GM10847 (cell line): ENCODE results near the gene FNDC3B.

ENCODE experiments used
- POLR2A ChIP-seq: IDR thresholded peaks from 2 replicates; pipeline ENCODE4 v1.6.1; 2011; ENCODE audit not compliant: insufficient read length; ENCODE audit errors: extremely low read depth

The FNDC3B gene

DNA sequence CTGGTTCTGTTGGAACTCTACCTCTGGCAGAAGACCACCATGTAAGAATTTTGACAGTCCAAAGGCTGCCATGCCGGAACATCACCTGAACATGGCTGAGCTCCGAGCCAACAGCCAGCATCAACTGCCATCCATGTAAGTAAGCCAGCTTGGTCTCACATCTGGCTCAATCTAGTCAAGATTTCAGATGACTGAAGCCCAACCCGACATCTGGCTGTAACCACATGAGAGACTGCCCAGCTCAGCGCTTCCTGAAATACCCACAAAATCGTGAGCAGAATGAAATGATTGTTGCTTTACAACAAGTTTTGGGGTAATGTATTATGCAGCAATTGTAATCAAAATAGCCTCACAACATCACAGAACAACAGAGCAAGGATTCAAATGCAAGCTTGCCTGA is 375.9 kb downstream of the FNDC3B start:
- TF ChIP-seq POLR2A = no peak

DNA sequence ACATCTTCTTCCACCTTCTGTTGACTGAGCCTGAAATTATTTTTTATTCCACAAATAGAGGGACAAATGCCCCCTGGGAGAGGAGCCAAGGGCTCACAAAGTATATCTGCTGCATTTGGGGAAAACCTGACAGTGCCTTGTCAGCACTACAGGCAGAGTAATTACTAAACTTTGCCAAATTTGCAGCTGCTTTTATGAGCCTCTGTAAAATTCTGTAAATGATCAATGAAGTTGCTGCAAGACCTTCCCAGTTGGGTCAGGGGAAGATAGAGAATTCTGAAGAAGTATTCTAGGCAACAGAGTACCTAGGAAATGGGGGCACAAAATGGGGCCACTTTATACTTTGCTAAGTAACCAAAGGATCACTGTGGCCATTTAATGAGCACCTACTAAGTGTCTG is 398.3 kb downstream of the FNDC3B start:
- TF ChIP-seq POLR2A = no peak

- TF ChIP-seq POLR2A = no peak
These were observed 398.8 kb downstream of the FNDC3B start for GRCh38 chr3:172438186-172438585.

DNA sequence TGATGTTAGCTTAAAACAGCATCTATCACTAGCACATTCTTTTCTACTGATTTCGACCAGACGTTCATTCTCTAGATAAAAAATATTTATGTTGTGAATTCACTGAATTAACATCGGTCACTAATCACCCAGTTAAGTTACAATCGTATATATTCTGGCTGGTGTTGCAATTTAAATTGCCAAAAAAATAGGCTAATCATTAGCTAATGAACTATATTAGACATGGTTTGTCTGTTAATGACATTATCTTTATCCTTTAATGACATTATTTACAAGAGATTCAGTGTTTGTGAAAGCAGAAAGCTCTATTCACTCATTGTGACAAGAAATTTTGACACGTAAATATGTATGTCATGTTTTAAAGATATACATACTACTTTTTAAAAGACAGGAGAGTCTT is 402.2 kb downstream of the FNDC3B start:
- no peak for TF ChIP-seq POLR2A

GRCh38 chr3:172442606-172443005 is 403.2 kb downstream of the FNDC3B start:
- TF ChIP-seq POLR2A = no peak

GRCh38 chr3:172444821-172445220 is 405.4 kb downstream of the FNDC3B start:
- TF ChIP-seq POLR2A = no peak

- no peak for TF ChIP-seq POLR2A
These were observed 406.8 kb downstream of the FNDC3B start for GRCh38 chr3:172446198-172446597.

DNA sequence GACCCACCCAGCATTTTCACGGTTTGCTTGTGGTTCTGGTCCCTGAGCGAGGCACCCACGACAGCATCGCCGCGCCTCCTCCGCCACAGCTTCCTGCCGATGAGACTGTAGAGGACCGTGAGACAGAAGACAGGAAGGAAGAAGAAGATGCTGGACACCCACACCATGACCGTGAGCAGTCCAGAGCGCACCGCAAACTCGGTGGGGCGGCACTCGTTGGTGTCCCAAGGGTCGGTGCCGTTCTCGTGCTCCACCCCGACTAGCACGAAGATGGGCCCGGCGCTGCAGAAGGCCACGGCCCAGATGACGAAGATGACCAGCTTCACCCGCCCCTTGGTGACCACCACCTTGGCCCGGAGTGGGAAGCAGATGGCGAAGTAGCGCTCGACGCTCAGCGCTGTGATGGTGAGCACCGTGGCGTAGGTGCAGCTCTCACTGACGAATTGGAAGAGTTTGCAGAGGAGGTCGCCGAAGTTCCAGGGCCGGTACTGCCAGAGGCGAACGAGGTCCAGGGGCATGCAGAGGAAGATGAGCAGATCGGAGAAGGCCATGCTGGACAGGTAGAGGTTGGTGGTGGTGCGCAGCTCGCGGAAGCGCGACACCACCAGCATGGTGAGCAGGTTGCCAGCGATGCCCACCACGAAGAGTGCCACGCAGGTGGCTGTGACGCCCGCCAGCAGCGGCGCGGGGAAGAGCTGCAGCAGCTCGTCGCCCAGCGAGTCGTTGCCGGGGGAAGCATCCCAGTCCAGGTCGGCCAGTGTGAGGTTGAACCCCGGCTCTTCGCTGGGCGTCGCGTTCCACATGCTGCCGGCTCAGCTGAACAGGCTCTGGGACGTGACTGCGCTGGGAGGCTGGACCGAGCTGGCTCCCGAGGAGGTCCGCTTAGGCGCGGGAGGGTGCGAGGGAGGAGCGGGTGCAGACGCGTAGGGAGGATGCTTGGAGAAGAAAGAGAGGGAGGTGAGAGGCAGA is 408.5 kb downstream of the FNDC3B start, which contains the start of gene GHSR:
Gene GHSR (minus strand): TSS at position 846 of the 969 bp plus-strand sequence. CDS start 43 bp downstream, at position 803.
- TF ChIP-seq POLR2A = no peak

GRCh38 chr3:172448661-172449465 is 409.5 kb downstream of the FNDC3B start:
- no peak for TF ChIP-seq POLR2A

- no peak for TF ChIP-seq POLR2A
These were observed 410.2 kb downstream of the FNDC3B start for GRCh38 chr3:172449466-172450149.
